H9 (cell line): Measurements from ENCODE around the gene MROH7. TPM values are rescaled to one million over a fixed set of nuclear protein-coding genes. Genes with fewer than 3 reads are reported as not detected.
A peak's percentile ranks its signal among the peaks of the same experiment; 100 is the strongest.

ENCODE experiments used
- DNase-seq: peaks from one replicate; pipeline ENCODE4 v3.0.0-alpha.2; 2017
- H2AFZ ChIP-seq: one replicate; pipeline ENCODE4 v1.6.1; 2013; ENCODE audit warnings: mild to moderate bottlenecking, low read length, control low read depth, moderate library complexity
- H2AK5ac ChIP-seq: 2 replicates; pipeline ENCODE4 v1.6.1; 2013; ENCODE audit warnings: low read length, control low read depth, mixed read lengths; ENCODE audit not compliant: insufficient read length
- H2BK120ac ChIP-seq: one replicate; pipeline ENCODE4 v1.6.1; 2013; ENCODE audit warnings: low read depth, mild to moderate bottlenecking, low read length, control low read depth, inconsistent platforms; ENCODE audit not compliant: poor library complexity, severe bottlenecking
- H2BK12ac ChIP-seq: 2 replicates; pipeline ENCODE4 v1.6.1; 2013; ENCODE audit warnings: low read length, control low read depth, mixed read lengths, low read depth; ENCODE audit not compliant: insufficient read length
- H2BK15ac ChIP-seq: 2 replicates; pipeline ENCODE4 v1.6.1; 2013; ENCODE audit warnings: low read depth, low read length, control low read depth
- H2BK20ac ChIP-seq: one replicate; pipeline ENCODE4 v1.6.1; 2013; ENCODE audit warnings: low read depth, mild to moderate bottlenecking, low read length, control low read depth, inconsistent platforms; ENCODE audit not compliant: poor library complexity, severe bottlenecking
- H2BK5ac ChIP-seq: 2 replicates; pipeline ENCODE4 v1.6.1; 2013; ENCODE audit warnings: low read length, control low read depth, mixed read lengths; ENCODE audit not compliant: insufficient read length
- H3K14ac ChIP-seq: 2 replicates; pipeline ENCODE4 v1.6.1; 2013; ENCODE audit warnings: low read length, control low read depth; ENCODE audit not compliant: insufficient read depth
- H3K18ac ChIP-seq: 2 replicates; pipeline ENCODE4 v1.6.1; 2013; ENCODE audit warnings: low read depth, mild to moderate bottlenecking, mixed read lengths, low read length, control low read depth; ENCODE audit not compliant: insufficient read length
- H3K23ac ChIP-seq: 2 replicates; pipeline ENCODE4 v1.6.1; 2013; ENCODE audit warnings: low read length, control low read depth, mixed read lengths, low read depth; ENCODE audit not compliant: insufficient read length
- H3K23me2 ChIP-seq: 2 replicates; pipeline ENCODE4 v1.6.1; 2013; ENCODE audit warnings: low read depth, mild to moderate bottlenecking, mixed read lengths, low read length, control low read depth; ENCODE audit not compliant: insufficient read length, poor library complexity, severe bottlenecking
- H3K27ac ChIP-seq: 2 replicates; pipeline ENCODE4 v1.5.1; 2013; ENCODE audit warnings: low read length, control low read depth, mixed read lengths, low read depth; ENCODE audit not compliant: insufficient read length
- H3K27me3 ChIP-seq: 2 replicates; pipeline ENCODE4 v1.6.1; 2013; ENCODE audit warnings: low read length, control low read depth, inconsistent platforms; ENCODE audit not compliant: insufficient read depth
- H3K4ac ChIP-seq: 2 replicates; pipeline ENCODE4 v1.6.1; 2013; ENCODE audit warnings: low read depth, mild to moderate bottlenecking, control low read depth, inconsistent platforms, low read length, moderate library complexity
- H3K4me1 ChIP-seq: 2 replicates; pipeline ENCODE4 v1.6.1; 2013; ENCODE audit warnings: low read length, control low read depth, inconsistent platforms; ENCODE audit not compliant: insufficient read depth
- H3K4me2 ChIP-seq: 2 replicates; pipeline ENCODE4 v1.6.1; 2013; ENCODE audit warnings: low read length, control low read depth, mixed read lengths; ENCODE audit not compliant: insufficient read length, insufficient read depth
- H3K56ac ChIP-seq: 2 replicates; pipeline ENCODE4 v1.6.1; 2013; ENCODE audit warnings: low read depth, mild to moderate bottlenecking, mixed read lengths, low read length, control low read depth; ENCODE audit not compliant: insufficient read length
- H3K79me1 ChIP-seq: 2 replicates; pipeline ENCODE4 v1.6.1; 2013; ENCODE audit warnings: low read depth, mild to moderate bottlenecking, moderate library complexity, low read length, control low read depth, inconsistent platforms; ENCODE audit not compliant: insufficient read depth, poor library complexity, severe bottlenecking
- H3K79me2 ChIP-seq: 2 replicates; pipeline ENCODE4 v1.6.1; 2013; ENCODE audit warnings: low read length, control low read depth, inconsistent platforms; ENCODE audit not compliant: insufficient read depth
- H3K9ac ChIP-seq: 2 replicates; pipeline ENCODE4 v1.6.1; 2013; ENCODE audit warnings: low read length, control low read depth, mixed read lengths; ENCODE audit not compliant: insufficient read length; ENCODE audit errors: extremely low read depth
- H3K9me3 ChIP-seq: one replicate; pipeline ENCODE4 v1.6.1; 2013; ENCODE audit warnings: low read depth, low read length, inconsistent platforms; ENCODE audit not compliant: control insufficient read depth
- H3T11ph ChIP-seq: one replicate; pipeline ENCODE4 v1.6.1; 2013; ENCODE audit warnings: mild to moderate bottlenecking, low read length, control low read depth, inconsistent platforms
- H4K20me1 ChIP-seq: one replicate; pipeline ENCODE4 v1.6.1; 2013; ENCODE audit not compliant: control insufficient read depth, insufficient read length, insufficient read depth
- H4K5ac ChIP-seq: 2 replicates; pipeline ENCODE4 v1.6.1; 2013; ENCODE audit warnings: low read depth, mild to moderate bottlenecking, mixed read lengths, low read length, control low read depth; ENCODE audit not compliant: insufficient read length
- H4K8ac ChIP-seq: replicated peaks from 2 replicates; pipeline ENCODE4 v1.6.1; 2013; ENCODE audit warnings: low read length, control low read depth, mixed read lengths, low read depth; ENCODE audit not compliant: insufficient read length
- H4K91ac ChIP-seq: 2 replicates; pipeline ENCODE4 v1.6.1; 2013; ENCODE audit warnings: low read depth, mild to moderate bottlenecking, moderate library complexity, mixed read lengths, low read length, control low read depth; ENCODE audit not compliant: insufficient read length
- H3K27ac Mint-ChIP-seq, 3 experiments: 2 replicates in 2 of 3; 3 replicates in 1 of 3; pipeline ENCODE4 v1.8.0; 2020 to 2021; ENCODE audit warnings: mixed read lengths in 3 of 3, mild to moderate bottlenecking in 1 of 3, moderate library complexity in 1 of 3
- H3K27me3 Mint-ChIP-seq: 2 replicates; pipeline ENCODE4 v1.8.0; 2021; ENCODE audit warnings: low read depth, mild to moderate bottlenecking, moderate library complexity, mixed read lengths
- H3K36me3 Mint-ChIP-seq, 3 experiments: 2 replicates in 2 of 3; 3 replicates in 1 of 3; pipeline ENCODE4 v1.8.0; 2020 to 2021; ENCODE audit warnings: low read depth in 3 of 3, mixed read lengths in 3 of 3; ENCODE audit not compliant: insufficient read depth in 1 of 3
- H3K4me1 Mint-ChIP-seq, 2 experiments: 2 replicates each; pipeline ENCODE4 v1.8.0; 2020; ENCODE audit warnings: mixed read lengths in 2 of 2
- H3K4me3 Mint-ChIP-seq, 2 experiments: 2 replicates in 1 of 2; 3 replicates in 1 of 2; pipeline ENCODE4 v1.8.0; 2020 to 2021; ENCODE audit warnings: mild to moderate bottlenecking in 2 of 2, mixed read lengths in 2 of 2, moderate library complexity in 1 of 2
- H3K9me3 Mint-ChIP-seq, 2 experiments: 2 replicates in 1 of 2; 3 replicates in 1 of 2; pipeline ENCODE4 v1.8.0; 2020; ENCODE audit warnings: mild to moderate bottlenecking in 2 of 2, mixed read lengths in 2 of 2, moderate library complexity in 1 of 2
- WGBS: extraction: QIAGEN DNeasy Blood & Tissue Kit; methylation state at CpG from one replicate; pipeline ENCODE4 v1.1.7; 2013; ENCODE audit warnings: missing lambda C conversion rate, low lambda C conversion rate, mixed read lengths; ENCODE audit not compliant: insufficient read length; ENCODE audit errors: extremely low coverage; 5-methylcytosine and 5-hydroxymethylcytosine counted together
- total RNA-seq: library from RNA; stranded (reverse); gene quantifications from 2 replicates; pipeline ENCODE4 v1.2.1, GENCODE V29; 2021
- TF ChIP-seq, protein P1 (sequence below): fragments of 200-600 bp; sonication (generic); conservative IDR thresholded peaks from 3 replicates; pipeline ENCODE4 v1.8.0; 2021; ENCODE audit warnings: antibody characterized with exemption, mild to moderate bottlenecking

The MROH7 gene
- total RNA-seq, 1 experiment from 2014 or later = 0.09 TPM

DNA sequence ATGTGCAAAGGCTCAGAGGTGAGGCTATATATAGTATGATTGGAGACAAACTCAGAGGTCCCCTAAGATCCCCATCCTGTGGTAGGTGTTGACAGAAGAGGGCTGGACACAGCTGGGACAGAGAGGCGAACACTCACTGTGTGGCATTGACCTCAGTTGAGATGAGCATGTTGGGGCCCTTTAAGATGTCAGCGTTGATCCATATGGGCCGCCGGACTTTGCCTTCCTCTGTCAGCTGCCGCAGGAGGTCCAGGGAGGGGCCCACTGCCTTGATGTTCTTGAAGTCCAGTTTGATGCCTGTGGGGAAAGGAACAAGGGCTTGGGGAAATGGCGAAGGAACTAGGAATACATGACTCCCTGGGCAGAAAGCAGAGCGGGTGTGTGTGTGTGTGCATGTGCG lies 27.0 kb upstream of the MROH7 start:
- no peaks in the 10 kb centered on the region for H3K36me3 Mint-ChIP-seq
- H3K27me3 Mint-ChIP-seq = peaks cover 4% of the 10 kb centered on the region
- Histone ChIP-seq H4K20me1 (no peaks in the 10 kb centered on the region), H3K4ac (no peak overlapping the region), H3K79me2 (no peaks in the 10 kb centered on the region), H3K27ac (no peak overlapping the region), H2BK5ac (no peak overlapping the region), H2BK20ac (no peak overlapping the region), H3K56ac (no peak overlapping the region), H3K18ac (peak overlapping the region; percentile 13), H3K23ac (no peak overlapping the region), H4K91ac (no peak overlapping the region), H4K8ac (no peak overlapping the region), H3K79me1 (no peaks in the 10 kb centered on the region), H3K23me2 (no peaks in the 10 kb centered on the region), H2BK120ac (no peak overlapping the region), H3T11ph (no peak overlapping the region), H4K5ac (no peak overlapping the region), H3K4me1 (no peaks in the 10 kb centered on the region; the same call in 1 of the 2 replicates), H3K4me2 (no peak overlapping the region), H2BK15ac (no peak overlapping the region), H3K27me3 (no peaks in the 10 kb centered on the region), H3K14ac (peak overlapping the region; percentile 56; the same call in 1 of the 2 replicates), H2BK12ac (no peak overlapping the region), H3K9ac (no peak overlapping the region), H3K9me3 (no peaks in the 10 kb centered on the region), H2AFZ (no peak overlapping the region), H2AK5ac (no peak overlapping the region)
- no peak overlapping the region; a peak in 1 of 5 replicates for H3K4me3 Mint-ChIP-seq
- H3K4me1 Mint-ChIP-seq = peaks cover 25 to 33% of the 10 kb centered on the region in 2 experiments
- TF ChIP-seq, protein P1, sequence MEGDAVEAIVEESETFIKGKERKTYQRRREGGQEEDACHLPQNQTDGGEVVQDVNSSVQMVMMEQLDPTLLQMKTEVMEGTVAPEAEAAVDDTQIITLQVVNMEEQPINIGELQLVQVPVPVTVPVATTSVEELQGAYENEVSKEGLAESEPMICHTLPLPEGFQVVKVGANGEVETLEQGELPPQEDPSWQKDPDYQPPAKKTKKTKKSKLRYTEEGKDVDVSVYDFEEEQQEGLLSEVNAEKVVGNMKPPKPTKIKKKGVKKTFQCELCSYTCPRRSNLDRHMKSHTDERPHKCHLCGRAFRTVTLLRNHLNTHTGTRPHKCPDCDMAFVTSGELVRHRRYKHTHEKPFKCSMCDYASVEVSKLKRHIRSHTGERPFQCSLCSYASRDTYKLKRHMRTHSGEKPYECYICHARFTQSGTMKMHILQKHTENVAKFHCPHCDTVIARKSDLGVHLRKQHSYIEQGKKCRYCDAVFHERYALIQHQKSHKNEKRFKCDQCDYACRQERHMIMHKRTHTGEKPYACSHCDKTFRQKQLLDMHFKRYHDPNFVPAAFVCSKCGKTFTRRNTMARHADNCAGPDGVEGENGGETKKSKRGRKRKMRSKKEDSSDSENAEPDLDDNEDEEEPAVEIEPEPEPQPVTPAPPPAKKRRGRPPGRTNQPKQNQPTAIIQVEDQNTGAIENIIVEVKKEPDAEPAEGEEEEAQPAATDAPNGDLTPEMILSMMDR = no peak
- 0 out of 7 replicates have a peak overlapping the region, but pooled peaks of 1 of the 3 experiments have one; percentile 5 for H3K27ac Mint-ChIP-seq
- H3K9me3 Mint-ChIP-seq = no peaks in the 10 kb centered on the region; a peak in 1 of 5 replicates
- WGBS = no CpG with 5 or more reads among the region's 8 CpGs
- DNase-seq = no peak
